H1 (cell line): ENCODE data around the gene WNT5A. TPM values are rescaled to one million over a fixed set of nuclear protein-coding genes. Genes with fewer than 3 reads are reported as not detected.

Experiments
- CTCF ChIA-PET: fragments of 300-600 bp; sonication (Branson Sonifier 250); formaldehyde crosslinking; loops from one replicate; lab custom pipeline; 2021; ENCODE audit not compliant: partially characterized antibody; lab: Charles Lee
- POLR2A ChIA-PET: fragments of 300-600 bp; sonication (Branson Sonifier 250); formaldehyde crosslinking; loops from one replicate; lab custom pipeline; 2021; ENCODE audit warnings: inconsistent platforms; ENCODE audit not compliant: partially characterized antibody; lab: Charles Lee
- DNase-seq, 2 experiments: peaks; one replicate each; pipeline versions ENCODE4 v3.0.0 to v3.0.0-alpha.2; 2010 to 2022; ENCODE audit warnings: low spot score in 2 of 2, low read depth in 1 of 2, mixed read lengths in 1 of 2
- FAIRE-seq: peaks from 2 replicates; lab custom pipeline; 2011; peaks lifted over from hg19 to GRCh38; lab: Jason Lieb, UNC
- H2AFZ ChIP-seq: 2 replicates; pipeline ENCODE4 v1.8.1; 2012; ENCODE audit warnings: low read length, inconsistent platforms
- H2AK5ac ChIP-seq: 2 replicates; pipeline ENCODE4 v1.6.1; 2013; ENCODE audit warnings: low read depth, low read length
- H2BK120ac ChIP-seq: replicated peaks from 2 replicates; pipeline ENCODE3; 2013; ENCODE audit warnings: low read depth, low read length, inconsistent platforms
- H2BK12ac ChIP-seq: 2 replicates; pipeline ENCODE4 v1.6.1; 2013; ENCODE audit warnings: low read depth, low read length
- H2BK15ac ChIP-seq: 2 replicates; pipeline ENCODE4 v1.6.1; 2013; ENCODE audit warnings: low read length
- H2BK20ac ChIP-seq: 2 replicates; pipeline ENCODE4 v1.6.1; 2013; ENCODE audit warnings: low read length
- H2BK5ac ChIP-seq: 2 replicates; pipeline ENCODE4 v1.6.1; 2013; ENCODE audit warnings: low read depth, low read length
- H3K14ac ChIP-seq: 2 replicates; pipeline ENCODE4 v1.6.1; 2013; ENCODE audit warnings: inconsistent platforms; ENCODE audit not compliant: insufficient read length
- H3K18ac ChIP-seq: 2 replicates; pipeline ENCODE4 v1.6.1; 2013; ENCODE audit warnings: low read length; ENCODE audit errors: extremely low read depth
- H3K23ac ChIP-seq: 2 replicates; pipeline ENCODE4 v1.6.1; 2013; ENCODE audit warnings: inconsistent platforms; ENCODE audit not compliant: insufficient read length
- H3K23me2 ChIP-seq: 2 replicates; pipeline ENCODE4 v1.6.1; 2013; ENCODE audit warnings: low read depth, low read length
- H3K27ac ChIP-seq: 2 replicates; pipeline ENCODE4 v1.6.1; 2011; ENCODE audit warnings: low read depth, low read length, inconsistent platforms
- H3K27me3 ChIP-seq, 4 experiments: replicated peaks in 1 of 4; 1 replicate in 1 of 4; 2 replicates in 3 of 4; pipeline versions ENCODE4 v1.6.1 to v1.8.1; 2011 to 2013; ENCODE audit warnings: low read length in 3 of 4, mild to moderate bottlenecking in 3 of 4, inconsistent platforms in 2 of 4, mixed read lengths in 2 of 4, moderate library complexity in 1 of 4; ENCODE audit not compliant: control insufficient read depth in 3 of 4, insufficient read depth in 3 of 4; ENCODE audit errors: extremely low read depth in 1 of 4
- H3K36me3 ChIP-seq, 4 experiments: 2 replicates each; pipeline versions ENCODE4 v1.6.1 to v1.8.1; 2011 to 2013; ENCODE audit warnings: mild to moderate bottlenecking in 4 of 4, low read length in 3 of 4, moderate library complexity in 2 of 4, control low read depth in 1 of 4, inconsistent platforms in 1 of 4; ENCODE audit not compliant: insufficient read depth in 4 of 4, control insufficient read depth in 2 of 4
- H3K4ac ChIP-seq: replicated peaks from 2 replicates; pipeline ENCODE3; 2013; ENCODE audit warnings: low read length, low read depth, mixed read lengths, inconsistent platforms; ENCODE audit not compliant: insufficient read length
- H3K4me1 ChIP-seq, 4 experiments: replicated peaks in 1 of 4; 1 replicate in 1 of 4; 2 replicates in 3 of 4; pipeline versions ENCODE4 v1.6.1 to v1.8.1; 2011 to 2013; ENCODE audit warnings: low read length in 3 of 4, inconsistent platforms in 2 of 4, mixed read lengths in 1 of 4; ENCODE audit not compliant: insufficient read depth in 4 of 4, control insufficient read depth in 3 of 4
- H3K4me2 ChIP-seq, 2 experiments: 2 replicates each; pipeline versions ENCODE4 v1.6.1 to v1.8.1; 2011 to 2013; ENCODE audit warnings: low read depth in 2 of 2, low read length in 2 of 2, control low read depth in 1 of 2, inconsistent platforms in 1 of 2, mild to moderate bottlenecking in 1 of 2; ENCODE audit not compliant: insufficient read depth in 1 of 2
- H3K4me3 ChIP-seq, 4 experiments: fragments of 200-600, 300-600 bp in 1 of 4; sonication (generic), shearing (Covaris generic), sonication (Bioruptor Twin) in 1 of 4; 2 replicates each; pipeline versions ENCODE4 v1.5.1 to v1.8.1; 2011 to 2016; ENCODE audit warnings: low read length in 4 of 4, low read depth in 3 of 4, control low read depth in 2 of 4, inconsistent platforms in 2 of 4, mild to moderate bottlenecking in 2 of 4, mixed read lengths in 1 of 4, moderate library complexity in 1 of 4; ENCODE audit not compliant: insufficient read depth in 2 of 4; ENCODE audit errors: extremely low read depth in 1 of 4
- H3K56ac ChIP-seq: replicated peaks from 2 replicates; pipeline ENCODE3; 2013; ENCODE audit warnings: low read depth, mild to moderate bottlenecking, mixed read lengths, low read length, inconsistent platforms; ENCODE audit not compliant: insufficient read length
- H3K79me1 ChIP-seq: 2 replicates; pipeline ENCODE4 v1.6.1; 2013; ENCODE audit warnings: low read depth, low read length, control low read depth
- H3K79me2 ChIP-seq, 2 experiments: 2 replicates each; pipeline versions ENCODE4 v1.6.1 to v1.8.1; 2012 to 2013; ENCODE audit warnings: low read length in 2 of 2, mild to moderate bottlenecking in 2 of 2, inconsistent platforms in 1 of 2; ENCODE audit not compliant: insufficient read depth in 2 of 2, control insufficient read depth in 1 of 2
- H3K9ac ChIP-seq, 4 experiments: replicated peaks in 1 of 4; 1 replicate in 1 of 4; 2 replicates in 3 of 4; pipeline versions ENCODE4 v1.6.1 to v1.8.1; 2011 to 2013; ENCODE audit warnings: low read depth in 3 of 4, low read length in 3 of 4, control low read depth in 2 of 4, mild to moderate bottlenecking in 2 of 4, moderate library complexity in 2 of 4, inconsistent platforms in 1 of 4; ENCODE audit errors: extremely low read depth in 1 of 4
- H3K9me3 ChIP-seq, 2 experiments: 2 replicates each; pipeline versions ENCODE4 v1.6.1 to v1.8.1; 2012 to 2013; ENCODE audit warnings: mild to moderate bottlenecking in 2 of 2, moderate library complexity in 2 of 2, control low read depth in 1 of 2, inconsistent platforms in 1 of 2, low read depth in 1 of 2, low read length in 1 of 2, mixed read lengths in 1 of 2; ENCODE audit not compliant: insufficient read depth in 2 of 2
- H4K20me1 ChIP-seq, 2 experiments: replicated peaks in 1 of 2; 2 replicates each; pipeline versions ENCODE3 to v1.8.1; 2011 to 2013; ENCODE audit warnings: inconsistent platforms in 2 of 2, low read length in 2 of 2, mild to moderate bottlenecking in 1 of 2; ENCODE audit not compliant: insufficient read depth in 2 of 2, control insufficient read depth in 1 of 2
- H4K5ac ChIP-seq: 2 replicates; pipeline ENCODE4 v1.6.1; 2013; ENCODE audit warnings: low read length, low read depth, mixed read lengths, inconsistent platforms; ENCODE audit not compliant: insufficient read length
- H4K8ac ChIP-seq: 2 replicates; pipeline ENCODE4 v1.8.0; 2013; ENCODE audit warnings: mild to moderate bottlenecking, moderate library complexity, low read length, inconsistent platforms; ENCODE audit not compliant: insufficient read depth; ENCODE audit errors: extremely low read depth
- H4K91ac ChIP-seq: replicated peaks from 2 replicates; pipeline ENCODE3; 2013; ENCODE audit warnings: low read length, mixed read lengths, inconsistent platforms; ENCODE audit not compliant: insufficient read length
- CHD1 ChIP-seq: IDR thresholded peaks from 2 replicates; pipeline ENCODE4 v1.6.1; 2012; ENCODE audit warnings: low read depth, low read length, improper control_type of control experiment
- GABPA ChIP-seq: IDR thresholded peaks from 2 replicates; pipeline ENCODE4 v1.6.1; 2011; ENCODE audit warnings: mild to moderate bottlenecking, low read length, moderate library complexity, borderline replicate concordance; ENCODE audit not compliant: insufficient read depth
- GTF2F1 ChIP-seq: IDR thresholded peaks from 2 replicates; pipeline ENCODE4 v1.6.1; 2012; ENCODE audit warnings: low read depth, low read length, improper control_type of control experiment, borderline replicate concordance
- WGBS, 2 experiments: shearing (Covaris generic) in 1 of 2; methylation state at CpG; one replicate each; pipeline versions ENCODE4 v1.1.6 to v1.1.7; 2013 to 2015; ENCODE audit warnings: low lambda C conversion rate in 2 of 2, mixed read lengths in 2 of 2, inconsistent platforms in 1 of 2, low coverage in 1 of 2, missing lambda C conversion rate in 1 of 2; ENCODE audit not compliant: insufficient replicate concordance in 2 of 2, insufficient coverage in 1 of 2, insufficient read length in 1 of 2; ENCODE audit errors: extremely low coverage in 1 of 2, missing lambda C conversion rate in 1 of 2; 5-methylcytosine and 5-hydroxymethylcytosine counted together
- polyA plus RNA-seq, 7 experiments: library from polyadenylated mRNA; depleted of rRNA in 3 of 7; stranded (reverse) in 5 of 7; unstranded in 2 of 7; fragments of >200 nt in 5 of 7; fragments of 200-250 nt in 2 of 7; gene quantifications; 1 replicate in 5 of 7; 2 replicates in 1 of 7; 4 replicates in 1 of 7; pipeline versions ENCODE4 v1.2.1 to v1.2.3, GENCODE V29; 2011 to 2013; ENCODE audit warnings: missing spikeins in 2 of 7, mixed read lengths in 2 of 7
- total RNA-seq: library from RNA; stranded (reverse); fragmentation: NEBNext Ultra II Directional; extraction: Animal tissue kit (Norgen Biotek cat#: 25700); gene quantifications from 2 replicates; pipeline ENCODE4 v1.2.1, GENCODE V29; 2021

Gene WNT5A
- total and polyA plus RNA-seq, 2 of the 8 experiments (the other 6 are each of a cell fraction or from before 2014, with no cell fraction given): 3.9 to 5.6 TPM

- TF ChIP-seq CHD1 (no peak), GABPA (no peak), GTF2F1 (no peak)
- no peak overlapping the region for H2BK12ac ChIP-seq
- H2BK20ac ChIP-seq: no peak overlapping the region
- no peak overlapping the region for H2AFZ ChIP-seq
- DNase-seq (no peak), FAIRE-seq (no peak)
- no peak overlapping the region for H2AK5ac ChIP-seq
- H3K4me3 ChIP-seq: no peak overlapping the region
- H3K36me3 ChIP-seq: no peaks in the 10 kb centered on the region
- 93% methylated on average over 3 of the region's 3 CpGs; no CpG with 5 or more reads in 1 of the 2 experiments for WGBS, 2 experiments
- POLR2A ChIA-PET: no interaction called here
- no peak overlapping the region for H3K56ac ChIP-seq
- H3K23ac ChIP-seq: no peak overlapping the region
- no peak overlapping the region for H3K27ac ChIP-seq
- H3K9ac ChIP-seq: no peak overlapping the region
- H3K18ac ChIP-seq: no peak overlapping the region
- H2BK15ac ChIP-seq: no peak overlapping the region
- no peaks in the 10 kb centered on the region; a peak in 1 of 7 replicates for H3K27me3 ChIP-seq
- no peak overlapping the region for H4K8ac ChIP-seq
- H3K9me3 ChIP-seq: no peaks in the 10 kb centered on the region
- no peak overlapping the region for H4K5ac ChIP-seq
- H3K4me2 ChIP-seq: no peak overlapping the region
- no peak overlapping the region for H4K91ac ChIP-seq
- no peak overlapping the region for H3K14ac ChIP-seq
- CTCF ChIA-PET: interaction anchor here (1.2 to 2.1 kb wide), 4 partner anchors 8 to 34 kb away, joined by 4 to 6 read pairs (median 6); no protein-coding TSS in a partner anchor
- no peaks in the 10 kb centered on the region for H3K23me2 ChIP-seq
- no peaks in the 10 kb centered on the region for H4K20me1 ChIP-seq
- no peak overlapping the region for H2BK5ac ChIP-seq
- H2BK120ac ChIP-seq: no peak overlapping the region
- H3K79me1 ChIP-seq: no peaks in the 10 kb centered on the region
- H3K79me2 ChIP-seq: no peaks in the 10 kb centered on the region
- no peak overlapping the region for H3K4ac ChIP-seq
- no peaks in the 10 kb centered on the region for H3K4me1 ChIP-seq
These were observed 44.2 kb downstream of the WNT5A start for GRCh38 chr3:55442861-55443260.
